Esophagus muscularis mucosa (tissue), 4 donors: ENCODE data around the gene PYHIN1. TPM values are rescaled to one million over a fixed set of nuclear protein-coding genes. Genes with fewer than 3 reads are reported as not detected.

Experiments used
- DNase-seq: peaks from one replicate; pipeline ENCODE4 v3.0.0-alpha.2; 2017; ENCODE audit errors: extremely low spot score
- H3K27ac ChIP-seq, 4 donors: fragments of 200-600 bp; sonication (generic); replicated peaks in 1 of 4; 1 replicate in 3 of 4; 2 replicates in 1 of 4; pipeline ENCODE4 v1.5.1; 2016 to 2019; ENCODE audit warnings: mild to moderate bottlenecking in 1 of 4
- H3K27me3 ChIP-seq, 4 donors: fragments of 200-600 bp; sonication (generic); one replicate each; pipeline versions ENCODE4 v1.5.1 to v1.6.0; 2016 to 2019
- H3K36me3 ChIP-seq, 4 donors: fragments of 200-600 bp; sonication (generic); one replicate each; pipeline ENCODE4 v1.5.1; 2016 to 2019
- H3K4me1 ChIP-seq, 4 donors: fragments of 200-600 bp; sonication (generic); one replicate each; pipeline ENCODE4 v1.5.1; 2016 to 2019
- H3K4me3 ChIP-seq, 4 donors: fragments of 200-600 bp; sonication (generic); 1 replicate in 2 of 4; 2 replicates in 2 of 4; pipeline ENCODE4 v1.5.1; 2016 to 2019; ENCODE audit warnings: mild to moderate bottlenecking in 4 of 4, moderate library complexity in 1 of 4
- H3K9me3 ChIP-seq, 4 donors: fragments of 200-600 bp; sonication (generic); 1 replicate in 3 of 4; 2 replicates in 1 of 4; pipeline ENCODE4 v1.5.1; 2016 to 2019
- CTCF ChIP-seq, 3 experiments: fragments of 200-600 bp in 2 of 3; fragments of 450-650 bp in 1 of 3; sonication (generic) in 2 of 3; IDR thresholded peaks; one replicate each; pipeline ENCODE4 v1.5.1; 2017 to 2019; ENCODE audit warnings: antibody characterized with exemption in 3 of 3, mild to moderate bottlenecking in 2 of 3, moderate library complexity in 1 of 3
- EP300 ChIP-seq: sonication (generic); formaldehyde crosslinking; IDR thresholded peaks from one replicate; pipeline ENCODE4 v1.6.1; 2017; ENCODE audit warnings: antibody characterized with exemption
- POLR2A ChIP-seq: fragments of 450-650 bp; IDR thresholded peaks from one replicate; pipeline ENCODE4 v1.6.1; 2017; ENCODE audit warnings: antibody characterized with exemption, moderate library complexity, mild to moderate bottlenecking, low read depth
- POLR2AphosphoS5 ChIP-seq, 2 donors: sonication (generic); formaldehyde crosslinking; IDR thresholded peaks; one replicate each; pipeline ENCODE4 v1.6.1; 2017; ENCODE audit warnings: antibody characterized with exemption in 2 of 2
- WGBS: methylation state at CpG from one replicate; pipeline ENCODE4 v1.1.5; 2018; 5-methylcytosine and 5-hydroxymethylcytosine counted together
- intact Hi-C: fragments of 100-400 bp; cut with DNase I; formaldehyde crosslinking; loops from one replicate; pipeline ENCODE4 v1.15.1; 2023
- total RNA-seq, 4 donors: library from RNA; depleted of rRNA; stranded (reverse); fragments of >200 nt; gene quantifications; one replicate each; pipeline versions ENCODE4 v1.1.0 to v1.2.1, GENCODE V29; 2016

Gene PYHIN1
- total RNA-seq, 4 donors from 2014 or later, result 1.2 to 1.3 TPM; not detected in 2

DNA sequence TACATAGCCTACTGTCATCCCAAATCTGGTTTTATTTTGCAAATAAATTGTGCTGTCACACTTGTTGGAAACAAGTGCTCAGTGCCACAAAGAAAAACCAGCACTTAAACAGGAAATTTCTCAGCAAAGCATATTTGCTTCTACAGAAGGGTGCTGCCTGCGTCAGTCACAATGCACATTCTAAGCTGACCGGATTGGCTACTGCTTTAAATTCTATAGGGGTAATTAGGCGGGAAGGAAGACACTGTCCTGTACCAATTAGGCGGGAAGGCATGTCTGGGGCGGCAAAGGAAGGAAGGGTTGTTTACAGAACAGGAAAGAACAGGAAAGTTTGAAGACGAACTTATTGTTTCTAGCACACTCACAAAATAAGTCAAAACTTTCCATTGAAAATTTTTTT is 81.1 kb downstream of the PYHIN1 start:
- Histone ChIP-seq H3K9me3 (no peaks in the 10 kb centered on the region), H3K27ac (peak overlapping the region; percentile 58 to 81 (median 67)), H3K36me3 (peaks cover 0 to 21% (median 8%) of the 10 kb centered on the region in 4 donors), H3K4me1 (peaks cover 8 to 32% (median 24%) of the 10 kb centered on the region in 4 donors), H3K27me3 (peaks cover 0 to 3% (median 0%) of the 10 kb centered on the region in 4 donors), H3K4me3 (peak overlapping the region; percentile 47 to 63 (median 52))
- 46% methylated on average over 6 of the region's 6 CpGs for WGBS
- TF ChIP-seq POLR2AphosphoS5 (IDR thresholded peaks at IDR 0.05) (peak; percentile 41 to 63), CTCF (IDR thresholded peaks at IDR 0.05) (no peak)
- DNase-seq, result no peak
- intact Hi-C loops, result no loop called here

DNA sequence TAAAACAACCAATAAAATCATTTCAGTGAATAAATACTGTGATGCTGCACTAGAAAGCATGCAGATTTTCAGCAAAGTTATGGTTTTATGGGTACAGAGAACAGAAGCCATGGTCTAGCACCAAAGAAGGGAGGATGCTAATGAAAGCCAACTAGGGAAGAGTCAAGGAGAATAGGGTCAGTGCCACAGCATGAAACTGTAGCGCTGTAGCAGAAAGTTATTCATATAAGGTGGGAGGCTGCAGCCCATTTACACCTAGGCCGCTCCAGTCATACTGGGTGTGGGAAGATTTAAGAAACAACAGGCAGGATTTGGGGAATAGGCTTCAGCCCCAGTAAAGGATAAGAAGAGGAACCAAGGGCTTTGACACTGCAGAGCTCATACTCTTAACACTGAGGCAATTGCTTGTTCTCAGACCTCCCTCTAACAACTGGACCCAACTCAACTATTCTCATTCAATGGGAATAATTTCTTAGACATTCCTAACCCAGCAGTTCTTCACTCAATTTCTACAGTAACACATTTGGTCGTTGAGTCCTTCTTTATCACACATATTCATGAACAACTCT is 82.7 kb downstream of the PYHIN1 start:
- Histone ChIP-seq H3K4me1 (peaks cover 8 to 29% (median 24%) of the 10 kb centered on the region in 4 donors), H3K4me3 (peak overlapping the region in 2 of 4 donors; percentile 47 to 63), H3K9me3 (no peaks in the 10 kb centered on the region), H3K27me3 (no peaks in the 10 kb centered on the region), H3K27ac (peak overlapping the region in 2 of 4 donors; percentile 14 to 60), H3K36me3 (peaks cover 0 to 37% (median 17%) of the 10 kb centered on the region in 4 donors)
- intact Hi-C loops, result no loop called here
- DNase-seq, result no peak
- TF ChIP-seq EP300, result no peak
- 83% methylated on average over 3 of the region's 3 CpGs for WGBS

- H3K4me3 ChIP-seq, result peak overlapping the region in 1 of 4 donors; percentile 15
- TF ChIP-seq CTCF (IDR thresholded peaks at IDR 0.05) (no peak), POLR2AphosphoS5 (IDR thresholded peaks at IDR 0.05) (no peak), POLR2A (no peak), EP300 (no peak)
- no peak for DNase-seq
- H3K27ac ChIP-seq, result peak overlapping the region in 2 of 4 donors; percentile 28 to 37
- H3K36me3 ChIP-seq, result peaks cover 0 to 44% (median 21%) of the 10 kb centered on the region in 4 donors
- no peaks in the 10 kb centered on the region for H3K27me3 ChIP-seq
- no peaks in the 10 kb centered on the region for H3K9me3 ChIP-seq
- peaks cover 8 to 25% (median 22%) of the 10 kb centered on the region in 4 donors for H3K4me1 ChIP-seq
- 82% methylated on average over 3 of the region's 3 CpGs for WGBS
- intact Hi-C loops, result no loop called here
Observed at GRCh38 chr1:159014851-159015250, 83.5 kb downstream of the PYHIN1 start.

GRCh38 chr1:159015440-159015909 is 84.1 kb downstream of the PYHIN1 start:
- no peak for TF ChIP-seq POLR2A
- peak; percentile 73 to 87 for TF ChIP-seq POLR2AphosphoS5 (IDR thresholded peaks at IDR 0.05)
- H3K36me3 ChIP-seq, result peaks cover 0 to 49% (median 24%) of the 10 kb centered on the region in 4 donors
- peak overlapping the region in 3 of 4 donors; percentile 28 to 48 (median 37) for H3K27ac ChIP-seq
- no peaks in the 10 kb centered on the region for H3K27me3 ChIP-seq
- H3K4me1 ChIP-seq, result peaks cover 8 to 25% (median 22%) of the 10 kb centered on the region in 4 donors
- peak overlapping the region in 1 of 4 donors; percentile 4 for H3K4me3 ChIP-seq
- DNase-seq, result no peak
- H3K9me3 ChIP-seq, result no peaks in the 10 kb centered on the region
- 53% methylated on average over 4 of the region's 4 CpGs for WGBS
- intact Hi-C loops, result no loop called here

GRCh38 chr1:159023723-159024122 is 92.4 kb downstream of the PYHIN1 start:
- peaks cover 0 to 54% (median 16%) of the 10 kb centered on the region in 4 donors for H3K36me3 ChIP-seq
- TF ChIP-seq POLR2A (no peak), CTCF (IDR thresholded peaks at IDR 0.05) (no peak), POLR2AphosphoS5 (IDR thresholded peaks at IDR 0.05) (no peak), EP300 (no peak)

More at GRCh38 chr1:159023723-159024122, 92.4 kb downstream of the PYHIN1 start:
- H3K9me3 ChIP-seq, result no peaks in the 10 kb centered on the region
- H3K27ac ChIP-seq, result no peak overlapping the region
- no peak for DNase-seq
- no peak overlapping the region for H3K4me3 ChIP-seq
- intact Hi-C loops, result no loop called here
- H3K4me1 ChIP-seq, result peaks cover 0 to 20% (median 13%) of the 10 kb centered on the region in 4 donors
- H3K27me3 ChIP-seq, result no peaks in the 10 kb centered on the region
- WGBS, result 77% methylated on average over 10 of the region's 10 CpGs
